ENCODE data around the gene GALNT13.

GALNT13 gene

DNA sequence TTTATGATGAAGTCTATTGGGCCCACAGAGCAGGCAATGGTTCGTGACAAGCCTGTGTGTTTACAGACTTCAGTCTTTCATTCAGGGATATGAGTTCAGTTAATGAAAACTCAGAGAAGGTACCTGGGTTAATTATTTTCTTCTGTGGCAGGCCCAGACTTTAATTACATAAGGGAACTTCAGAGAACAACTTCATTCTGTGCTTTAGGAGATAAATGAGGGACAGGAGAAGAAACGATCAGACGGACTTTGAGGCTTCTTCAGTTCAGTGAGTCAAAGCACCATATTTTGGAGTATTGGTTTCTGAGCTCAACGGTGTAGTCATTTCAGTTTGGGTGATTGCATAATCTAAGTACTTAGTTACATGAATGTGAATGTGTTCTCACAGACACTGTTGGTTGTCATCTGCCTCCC, 623.7 kb downstream of the GALNT13 start:
- H3K9me3 ChIP-seq: no peaks in the 10 kb centered on the region
- no peaks in the 10 kb centered on the region for H3K36me3 ChIP-seq (replicated peaks)
- H3K4me1 ChIP-seq: no peaks in the 10 kb centered on the region
- in situ Hi-C loops (cut with MboI; ENCODE audit: low sequenced_read_pairs): no loop called here
- H3K27me3 ChIP-seq (ENCODE audit: low read depth): no peaks in the 10 kb centered on the region
- no peak overlapping the region for H3K4me3 ChIP-seq
- no peak for DNase-seq (ENCODE audit: low spot score in 2 of 2)

DNA sequence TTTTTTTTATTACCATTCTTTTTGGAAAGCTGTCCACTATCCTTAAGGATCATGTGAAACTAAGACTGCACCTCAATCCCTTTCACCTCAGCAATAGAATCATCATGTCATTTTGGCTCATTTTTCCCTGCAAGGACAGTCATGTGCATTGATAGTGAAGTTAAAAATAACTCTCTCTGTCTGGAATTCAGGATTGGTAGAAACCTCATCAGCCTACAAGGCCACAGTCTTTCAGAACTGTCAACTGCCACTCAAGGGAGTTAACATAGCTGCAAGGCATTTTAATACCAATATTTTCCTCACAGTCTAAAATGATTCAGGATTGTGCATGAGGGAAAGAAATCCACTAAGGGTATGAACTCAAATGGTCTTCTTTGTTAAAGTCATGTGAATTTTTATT, 625.3 kb downstream of the GALNT13 start:
- no peaks in the 10 kb centered on the region for H3K4me1 ChIP-seq
- DNase-seq (ENCODE audit: low spot score in 2 of 2): no peak
- no peaks in the 10 kb centered on the region for H3K9me3 ChIP-seq
- no peak overlapping the region for H3K4me3 ChIP-seq
- no peaks in the 10 kb centered on the region for H3K36me3 ChIP-seq (replicated peaks)
- in situ Hi-C loops (cut with MboI; ENCODE audit: low sequenced_read_pairs): no loop called here
- H3K27me3 ChIP-seq (ENCODE audit: low read depth): no peaks in the 10 kb centered on the region

Measured in HAP-1 (cell line).